NCI-H2029 (cell line): ENCODE measurements around the gene DGLUCY.
"Not testable (repeated sequence)": the region's sequence is repeated elsewhere in the genome, so short reads cannot be mapped to it uniquely, and the experiment has no call there.

Experiments used
- DNase-seq: peaks from one replicate; lab custom pipeline; 2025; lab: John Stamatoyannopoulos, UW

The DGLUCY gene

GRCh38 chr14:91207008-91207407, 93.1 kb downstream of the DGLUCY start:
- DNase-seq: no peak

- DNase-seq: no peak
Observed at GRCh38 chr14:91211017-91211416, 97.1 kb downstream of the DGLUCY start.

- no peak for DNase-seq
Observed at GRCh38 chr14:91214306-91214705, 100.4 kb downstream of the DGLUCY start.

GRCh38 chr14:91215381-91215780, 101.5 kb downstream of the DGLUCY start:
- DNase-seq: no peak

GRCh38 chr14:91216731-91217226, 102.9 kb downstream of the DGLUCY start:
- DNase-seq: no peak

GRCh38 chr14:91218014-91218413, 104.1 kb downstream of the DGLUCY start:
- no peak for DNase-seq

GRCh38 chr14:91219517-91220389, 105.9 kb downstream of the DGLUCY start:
- DNase-seq: no peak

- DNase-seq: peak; percentile 35
Observed at GRCh38 chr14:91220581-91221000, 106.7 kb downstream of the DGLUCY start.

- no peak for DNase-seq
Observed at GRCh38 chr14:91221270-91221669, 107.4 kb downstream of the DGLUCY start.

- peak; percentile 40 for DNase-seq
Observed at GRCh38 chr14:91223028-91223783, 109.3 kb downstream of the DGLUCY start.

- peak; percentile 45 for DNase-seq
Observed at GRCh38 chr14:91225025-91225424, 111.2 kb downstream of the DGLUCY start.

GRCh38 chr14:91226360-91226759, 112.5 kb downstream of the DGLUCY start:
- DNase-seq: not testable (repeated sequence)

GRCh38 chr14:91227183-91227628, 113.3 kb downstream of the DGLUCY start:
- DNase-seq: no peak

GRCh38 chr14:91228112-91229004, 114.5 kb downstream of the DGLUCY start:
- no peak for DNase-seq

- no peak for DNase-seq
Observed at GRCh38 chr14:91229005-91229382, 115.1 kb downstream of the DGLUCY start.

GRCh38 chr14:91229743-91230200, 115.9 kb downstream of the DGLUCY start:
- DNase-seq: no peak

- no peak for DNase-seq
Observed at GRCh38 chr14:91230397-91231035, 116.6 kb downstream of the DGLUCY start.

GRCh38 chr14:91231446-91231845, 117.6 kb downstream of the DGLUCY start:
- no peak for DNase-seq

- DNase-seq: peak; percentile 37
Observed at GRCh38 chr14:91232052-91232451, 118.2 kb downstream of the DGLUCY start.

GRCh38 chr14:91232603-91233002, 118.7 kb downstream of the DGLUCY start:
- DNase-seq: peak; percentile 60
